ENCODE data around the gene FNDC3B. TPM values are rescaled to one million over a fixed set of nuclear protein-coding genes. Genes with fewer than 3 reads are reported as not detected.

FNDC3B gene
- total RNA-seq, 1 donor from 2014 or later, result 71.8 TPM

DNA sequence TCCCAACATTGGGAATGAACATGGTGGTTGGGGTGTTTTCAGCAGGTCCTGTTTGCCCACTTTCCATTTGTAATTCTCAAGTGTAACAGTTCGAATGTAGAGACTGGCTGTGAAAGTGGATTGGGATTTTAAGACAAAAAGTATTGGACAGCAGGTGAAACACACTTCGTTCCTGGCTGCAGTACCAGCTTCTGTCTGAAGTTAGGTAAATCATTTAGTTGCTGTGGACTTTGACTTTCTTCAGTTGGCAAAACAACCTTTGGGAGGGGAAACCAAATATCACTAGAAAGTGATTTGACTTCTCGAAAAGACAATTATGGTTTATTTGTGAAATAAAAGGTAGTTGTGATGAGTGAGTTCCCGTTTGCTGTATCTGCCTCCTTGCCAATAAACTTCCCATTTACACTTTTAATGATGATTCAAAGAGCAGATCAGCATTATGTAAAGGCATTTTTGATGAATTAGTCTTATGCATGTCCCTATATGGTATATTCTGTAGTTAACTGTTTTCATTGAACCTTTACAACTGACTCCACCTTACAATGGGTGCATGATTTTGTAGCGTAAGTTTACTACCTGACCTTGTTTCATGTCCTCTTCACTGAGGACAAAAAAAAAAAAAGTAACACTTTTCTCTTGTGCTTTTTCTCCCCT lies 34.0 kb downstream of the FNDC3B start:
- no peak for DNase-seq (ENCODE audit: low read depth in 2 of 2)

DNA sequence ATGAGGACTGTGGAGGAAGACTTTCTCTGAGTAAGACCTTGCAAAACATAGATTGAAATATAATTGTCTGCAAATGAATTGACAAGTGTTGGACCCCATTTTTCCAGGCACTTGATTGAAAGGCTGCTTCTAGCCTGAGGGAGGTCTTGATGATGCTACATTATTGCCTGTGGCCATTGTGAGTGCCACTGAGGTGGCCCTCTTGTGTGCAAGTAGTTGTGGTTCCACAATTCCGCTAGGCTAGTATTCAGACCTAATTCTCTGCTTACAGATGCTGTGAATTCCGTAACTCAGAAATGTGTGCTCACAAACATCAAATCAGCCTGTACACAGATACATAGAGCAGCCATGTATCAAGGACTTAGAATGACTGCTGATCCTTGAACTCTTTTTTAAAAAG lies 34.7 kb downstream of the FNDC3B start:
- DNase-seq (ENCODE audit: low read depth in 2 of 2), result no peak

DNA sequence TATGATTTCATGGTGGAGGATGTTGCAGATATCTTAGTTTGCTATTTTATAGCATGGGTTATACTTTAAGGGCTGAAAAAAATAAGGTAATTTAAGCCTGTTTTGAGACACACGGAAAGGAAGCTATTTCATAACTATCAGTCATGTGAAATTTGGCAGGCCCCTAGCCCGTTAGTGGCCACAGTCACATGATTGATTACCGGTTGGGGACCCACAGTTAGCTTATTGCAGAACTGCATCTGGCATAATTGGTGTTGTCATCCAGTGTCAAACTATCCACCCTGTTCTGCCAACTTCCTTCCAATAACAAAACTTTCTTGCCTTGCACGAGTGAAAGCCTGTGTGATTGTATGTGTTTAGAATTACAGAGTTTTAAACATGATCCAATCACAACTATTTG lies 35.2 kb downstream of the FNDC3B start:
- DNase-seq (ENCODE audit: low read depth in 2 of 2), result peak; percentile 62 to 63

DNA sequence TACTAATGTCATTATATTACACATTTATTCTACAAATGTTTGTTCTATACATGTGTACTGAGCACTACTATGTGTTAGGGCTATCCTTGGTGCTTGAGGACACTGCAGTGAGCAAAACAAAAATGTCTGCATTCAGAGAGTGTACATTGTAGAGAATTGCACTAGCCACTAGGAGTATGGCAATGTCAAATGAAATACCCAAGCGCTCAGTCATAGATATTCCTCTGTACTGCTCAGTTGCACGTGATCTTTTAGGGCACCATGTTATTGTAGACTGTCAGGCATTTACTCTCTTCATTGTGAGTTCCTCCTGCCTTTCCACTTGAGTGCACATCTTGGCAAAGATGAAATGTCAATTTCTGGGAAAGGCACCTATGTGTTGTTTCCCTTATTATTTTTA lies 36.8 kb downstream of the FNDC3B start:
- DNase-seq (ENCODE audit: low read depth in 2 of 2), result no peak

DNA sequence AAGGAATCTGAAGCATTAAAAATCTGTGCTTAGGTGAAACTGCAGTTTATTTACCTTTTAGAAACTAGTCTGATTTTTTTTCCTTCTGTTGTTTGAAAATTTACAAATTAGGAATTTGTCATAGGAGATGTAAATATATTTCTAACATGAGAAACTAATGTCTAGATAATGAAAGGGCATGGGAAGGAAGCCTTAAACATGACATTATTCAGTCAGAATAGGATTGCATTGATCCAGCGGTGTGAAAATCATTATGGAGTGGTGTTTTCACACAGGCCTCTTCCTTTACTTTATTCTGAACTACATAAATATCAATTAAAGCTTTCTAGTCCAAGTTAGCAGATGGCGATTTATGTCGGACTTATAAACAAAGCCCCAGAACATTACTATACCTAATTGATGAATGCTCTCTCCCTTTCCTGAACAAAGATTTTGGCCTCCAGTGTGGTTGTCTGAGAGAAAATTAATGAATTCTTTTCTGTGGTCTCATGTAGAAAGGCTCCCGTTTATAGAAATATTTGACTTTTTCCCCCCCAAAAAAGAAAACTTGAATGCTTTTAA lies 37.9 kb downstream of the FNDC3B start:
- no peak for DNase-seq (ENCODE audit: low read depth in 2 of 2)

DNA sequence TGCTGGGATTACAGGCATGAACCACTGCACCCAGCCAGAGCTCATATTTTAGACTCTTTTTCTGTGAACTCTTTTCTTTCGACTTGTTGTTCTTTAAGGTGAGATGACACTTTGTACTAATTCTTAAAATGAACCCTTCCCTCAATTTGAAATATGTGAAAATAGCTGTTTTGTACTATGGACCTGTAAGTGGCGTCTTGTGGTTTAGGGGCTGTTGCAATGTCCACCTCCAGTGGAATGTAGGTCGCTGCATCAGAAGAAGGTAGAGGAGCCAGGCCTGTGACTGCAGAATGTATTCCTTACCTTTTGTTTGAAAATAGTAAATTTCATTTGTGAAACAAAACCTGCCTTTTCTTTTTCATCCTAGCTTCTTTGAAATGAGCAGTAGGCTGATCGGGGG lies 38.9 kb downstream of the FNDC3B start:
- no peak for DNase-seq (ENCODE audit: low read depth in 2 of 2)

DNA sequence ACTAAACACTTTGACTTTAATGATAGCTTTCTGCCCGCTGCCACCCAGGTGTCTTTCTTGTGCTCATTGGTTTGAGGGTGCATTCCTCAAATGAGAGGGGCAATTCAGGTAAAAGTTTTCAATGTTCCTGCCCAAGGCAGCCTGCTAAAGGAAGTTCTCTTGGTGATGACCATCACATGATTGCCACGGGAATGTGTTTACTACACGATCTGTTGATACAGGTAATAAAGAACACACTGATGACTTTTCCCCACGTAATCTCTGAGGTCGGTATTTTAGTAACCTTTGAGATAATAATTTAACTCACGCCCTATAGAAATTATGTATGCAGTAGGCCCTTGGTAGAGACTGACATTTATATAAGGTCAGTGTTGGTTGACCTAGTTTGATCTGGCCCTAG lies 39.3 kb downstream of the FNDC3B start:
- DNase-seq (ENCODE audit: low read depth in 2 of 2), result no peak

DNA sequence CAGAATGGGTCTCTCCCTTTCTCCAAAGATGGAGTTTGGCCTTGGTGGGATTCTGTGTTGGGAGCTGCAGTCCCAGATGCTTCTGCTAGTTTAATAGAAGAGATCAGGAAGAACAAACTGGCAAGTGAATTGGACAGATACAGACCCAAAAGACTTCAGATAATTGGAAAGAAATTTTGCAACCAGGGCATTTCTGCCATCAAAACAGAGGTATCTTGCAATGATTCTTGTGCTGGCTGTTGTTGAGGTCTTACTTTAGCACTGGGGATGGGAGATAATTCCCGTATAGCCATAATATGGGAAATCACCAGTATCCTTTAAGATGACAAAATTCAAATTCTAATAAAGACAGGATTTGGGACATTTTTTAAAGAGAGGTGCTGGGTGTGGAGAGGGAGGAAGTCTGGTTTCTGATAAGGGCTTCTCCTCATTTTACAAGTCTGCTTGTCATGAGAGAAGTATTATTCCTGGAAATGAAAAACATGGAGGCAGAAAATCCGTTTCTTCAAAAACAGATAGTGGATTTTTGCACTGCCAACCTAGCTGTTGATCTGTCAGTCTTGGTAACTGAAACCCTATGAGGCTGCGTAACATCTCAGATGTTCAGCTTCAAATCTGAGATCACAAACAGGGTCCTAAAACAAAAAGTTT lies 40.1 kb downstream of the FNDC3B start:
- DNase-seq (ENCODE audit: low read depth in 2 of 2), result no peak

DNA sequence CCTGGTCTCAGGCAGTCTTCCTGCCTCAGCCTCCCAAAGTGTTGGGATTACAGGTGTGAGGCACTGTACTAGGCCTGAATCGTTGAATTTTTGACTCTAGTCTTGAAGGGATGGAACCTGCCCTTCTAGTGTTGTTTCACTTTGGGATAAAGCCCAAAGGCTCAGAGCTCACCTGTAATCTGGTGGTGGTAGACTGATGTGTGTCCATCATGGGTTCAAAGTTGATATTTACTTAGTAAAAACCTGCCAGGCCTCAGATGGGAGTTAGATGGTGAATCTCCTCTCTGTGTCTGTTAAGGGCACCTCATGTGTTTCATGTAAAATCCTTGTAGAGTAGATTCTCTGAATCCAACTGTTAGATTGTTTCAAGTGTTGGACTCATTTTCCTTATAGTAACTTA lies 41.1 kb downstream of the FNDC3B start:
- DNase-seq (ENCODE audit: low read depth in 2 of 2), result no peak

DNA sequence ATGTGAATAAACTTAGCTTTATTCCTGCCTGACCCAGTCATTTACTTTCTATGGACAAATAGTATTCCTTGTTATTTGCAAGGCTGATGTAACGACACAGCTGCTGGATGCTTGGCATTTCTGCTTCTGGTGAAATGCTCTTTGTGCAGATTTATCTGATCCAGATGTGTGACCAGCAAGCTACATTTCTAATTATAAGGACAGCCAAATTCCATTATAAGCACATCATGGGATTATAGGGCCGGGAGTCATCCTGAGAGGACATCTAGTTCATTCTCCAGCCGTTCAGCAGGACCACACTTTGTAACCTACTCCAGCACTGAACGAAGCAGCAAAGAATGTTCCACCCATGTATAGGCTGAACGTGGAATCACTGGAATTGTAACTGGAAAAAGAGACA lies 42.9 kb downstream of the FNDC3B start:
- no peak for DNase-seq (ENCODE audit: low read depth in 2 of 2)

DNA sequence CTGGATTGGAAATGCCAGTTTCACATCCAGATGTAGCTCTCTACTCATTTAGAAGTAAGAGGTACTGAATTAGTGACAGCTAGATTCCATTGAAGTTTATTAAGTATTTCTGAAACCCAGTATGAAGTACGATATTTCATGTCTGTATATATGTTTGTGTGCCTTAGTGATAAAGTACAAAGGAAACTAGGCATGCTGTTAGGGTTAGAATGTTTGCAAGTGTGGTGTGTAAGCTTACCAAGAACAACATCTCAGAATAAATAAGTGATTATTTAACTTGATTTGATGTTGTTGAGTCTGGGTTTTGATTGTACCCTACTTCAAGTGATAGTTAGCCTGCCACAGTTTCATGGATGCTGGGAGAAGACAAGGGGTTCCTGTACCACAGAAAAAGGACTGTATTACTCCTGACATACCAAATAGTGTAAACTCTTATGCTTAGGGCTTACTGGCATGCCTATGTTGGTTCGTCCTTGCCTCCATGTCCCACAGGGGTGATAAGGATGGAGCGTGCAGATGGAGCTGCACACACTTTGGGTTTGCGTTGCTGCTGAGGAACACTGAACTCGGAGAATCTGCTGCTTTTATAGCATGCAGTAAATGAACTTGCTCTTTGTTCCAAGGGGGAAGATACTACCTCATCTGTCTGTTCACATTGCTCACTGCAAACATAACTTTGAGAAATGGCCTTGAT lies 43.6 kb downstream of the FNDC3B start:
- no peak for DNase-seq (ENCODE audit: low read depth in 2 of 2)

DNA sequence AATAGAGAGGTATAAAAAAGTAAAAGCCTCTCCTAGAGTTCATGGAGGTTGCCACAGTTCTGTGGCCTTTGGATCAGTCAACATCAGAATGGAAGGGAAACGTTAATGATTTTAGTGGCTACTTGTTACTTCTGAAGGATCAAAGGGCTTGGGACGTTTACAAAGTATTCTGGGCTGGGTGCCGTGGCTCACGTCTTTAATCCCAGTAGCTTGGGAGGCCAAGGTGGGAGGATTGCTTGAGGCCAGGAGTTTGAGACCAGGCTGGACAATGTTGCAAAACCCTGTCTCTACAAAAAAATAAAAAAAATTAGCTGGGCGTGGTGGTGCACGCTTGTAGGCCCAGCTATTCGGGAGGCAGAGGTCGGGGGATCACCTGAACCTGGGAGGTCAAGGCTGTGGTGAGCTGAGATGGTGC lies 44.6 kb downstream of the FNDC3B start:
- DNase-seq (ENCODE audit: low read depth in 2 of 2), result no peak

DNA sequence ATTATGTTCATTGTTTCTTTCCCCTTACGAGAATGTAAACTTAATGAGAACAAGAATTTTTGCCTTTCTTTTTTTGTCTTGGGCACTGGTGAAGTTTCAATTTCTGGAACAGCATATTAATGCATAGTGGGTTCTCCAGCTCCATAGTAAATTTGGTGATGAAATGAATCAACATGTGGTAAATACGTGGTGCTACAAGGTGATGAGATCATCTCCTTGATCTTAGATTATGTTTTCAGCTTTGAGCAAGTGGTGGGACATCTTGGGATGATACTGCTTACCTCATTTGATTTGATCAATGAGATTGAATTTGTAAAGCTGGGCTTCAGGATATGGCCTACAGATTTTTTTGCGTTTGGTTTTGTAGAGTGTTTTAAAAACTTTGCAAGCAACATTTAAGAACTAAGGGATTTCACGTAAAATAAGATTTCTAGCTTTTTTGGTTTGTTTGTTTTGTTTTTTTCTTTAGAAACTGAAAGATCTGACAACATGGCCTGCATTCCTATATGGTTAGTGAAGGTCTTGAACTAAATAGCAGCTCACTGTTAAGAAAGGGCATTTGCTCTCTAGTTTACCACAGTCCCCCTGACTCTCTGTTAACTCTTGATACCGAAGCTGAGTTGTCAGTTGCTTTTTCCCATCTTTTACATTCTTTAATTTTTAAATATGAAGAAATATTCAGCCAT lies 45.6 kb downstream of the FNDC3B start:
- DNase-seq (ENCODE audit: low read depth in 2 of 2), result no peak

DNA sequence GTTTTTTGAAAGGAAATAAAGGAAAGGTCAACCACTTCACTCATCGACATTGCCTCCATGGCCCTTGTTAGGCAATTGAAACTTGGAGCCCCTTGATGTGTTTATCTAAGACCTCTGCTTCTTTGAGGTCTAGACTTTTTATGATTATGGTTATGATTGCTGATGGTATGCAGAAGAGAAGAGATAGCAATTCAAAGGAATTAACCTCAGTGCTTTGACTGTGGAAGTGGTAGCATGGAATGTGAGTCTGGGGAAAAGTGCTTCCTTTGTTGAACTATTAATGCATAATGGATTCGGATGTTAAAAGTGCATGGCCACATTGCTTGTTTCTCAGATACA lies 46.1 kb downstream of the FNDC3B start:
- no peak for DNase-seq (ENCODE audit: low read depth in 2 of 2)

DNA sequence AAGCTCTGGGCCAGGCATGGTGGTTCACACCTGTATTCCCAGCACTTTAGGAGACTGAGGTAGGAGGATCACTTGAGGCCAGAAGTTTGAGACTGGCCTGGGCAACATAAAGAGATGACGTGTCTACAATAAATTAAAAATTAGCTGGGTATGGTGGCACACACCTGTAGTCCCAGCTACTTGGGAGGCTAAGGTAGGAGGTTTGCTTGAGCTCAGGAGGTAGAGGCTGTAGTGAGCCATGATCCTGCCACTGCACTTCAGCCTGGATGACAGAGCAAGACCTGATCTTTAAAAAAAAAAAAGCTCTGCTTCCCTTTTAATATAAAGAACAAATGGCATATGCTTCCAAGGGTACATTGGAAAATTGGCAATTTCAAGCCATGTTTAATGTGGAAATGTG lies 46.7 kb downstream of the FNDC3B start:
- DNase-seq (ENCODE audit: low read depth in 2 of 2), result no peak

DNA sequence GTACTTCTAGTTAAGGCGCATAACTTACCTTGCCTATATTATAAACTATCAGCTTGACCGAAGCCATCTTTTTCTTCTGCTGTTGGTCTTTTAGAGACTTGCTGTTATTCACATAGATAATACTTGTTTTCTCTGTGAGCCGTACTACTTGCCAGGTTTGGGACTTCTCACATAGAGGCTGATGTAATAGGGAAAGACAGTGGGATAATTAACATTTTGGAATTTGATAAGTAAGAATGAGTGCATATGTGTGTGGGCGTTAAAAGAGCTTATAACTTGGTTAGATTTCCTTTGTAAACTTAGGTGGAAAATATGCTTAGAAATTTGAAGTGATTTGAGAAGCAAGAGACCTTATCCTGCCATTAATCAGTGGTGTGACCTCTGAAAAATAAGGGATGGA lies 47.8 kb downstream of the FNDC3B start:
- DNase-seq (ENCODE audit: low read depth in 2 of 2), result no peak

DNA sequence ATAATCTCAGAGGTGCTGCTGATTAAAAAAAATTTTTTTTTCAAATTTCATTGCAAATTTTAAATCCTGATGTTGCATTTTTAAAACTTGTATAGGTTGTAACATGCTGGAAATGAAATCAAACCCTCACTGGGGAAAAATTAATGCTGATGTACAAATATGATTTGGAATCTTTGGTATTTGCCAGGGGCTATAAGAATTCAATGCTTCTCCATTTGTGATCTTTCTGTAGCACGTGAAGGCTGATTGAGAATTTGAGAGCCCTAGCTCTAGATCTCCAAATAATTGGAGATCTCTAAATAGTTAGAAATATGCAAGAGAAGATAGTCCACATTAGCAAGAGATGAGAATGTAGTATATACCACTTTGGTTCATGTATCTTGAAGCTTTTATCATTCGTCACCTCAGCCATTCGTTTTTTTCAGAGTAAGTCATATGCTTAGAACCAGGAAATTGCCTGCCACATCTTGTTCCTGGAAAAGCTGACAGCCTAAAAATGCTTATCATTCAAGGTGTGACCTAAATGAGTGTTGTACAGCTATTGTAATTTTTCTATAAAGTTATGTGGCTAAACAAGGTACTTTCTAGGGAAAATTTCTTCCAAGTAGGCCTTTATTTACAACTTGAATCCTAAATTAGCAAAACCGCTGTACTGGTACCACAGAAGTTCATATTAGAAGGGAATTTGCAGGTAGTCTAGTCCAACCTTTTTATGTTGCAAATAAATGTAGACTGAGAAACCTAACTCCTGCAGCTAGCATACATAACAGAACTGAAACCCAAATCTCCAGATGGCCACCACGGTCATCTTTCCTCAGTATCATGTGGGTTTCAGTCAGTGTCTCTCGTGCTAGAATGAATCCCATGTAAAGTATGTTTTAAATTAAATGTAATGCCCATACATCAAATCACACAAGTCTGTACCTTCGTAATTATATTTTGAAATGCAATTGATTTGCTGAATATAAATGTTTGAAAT lies 48.5 kb downstream of the FNDC3B start:
- peak in 1 of 2 donors; percentile 35 for DNase-seq (ENCODE audit: low read depth in 2 of 2)

DNA sequence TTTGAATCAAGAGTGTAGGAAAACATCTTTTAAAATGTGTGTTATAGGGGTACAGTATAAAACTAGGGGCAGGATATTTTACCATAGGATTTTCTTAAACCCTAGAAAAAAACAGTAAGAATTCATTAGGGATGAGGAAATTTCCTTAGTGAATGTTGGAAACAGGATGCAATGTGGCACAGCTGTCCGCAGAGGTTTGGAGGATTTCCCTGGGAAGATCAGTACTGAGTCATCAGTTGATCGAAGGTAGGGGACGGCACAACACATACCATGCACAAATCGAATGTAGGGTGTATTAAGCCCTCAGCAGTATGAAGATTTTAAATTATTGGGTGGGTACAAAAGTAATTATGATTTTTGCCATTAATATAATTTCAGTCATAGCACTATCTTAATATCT lies 49.9 kb downstream of the FNDC3B start:
- DNase-seq (ENCODE audit: low read depth in 2 of 2), result peak in 1 of 2 donors; percentile 47

DNA sequence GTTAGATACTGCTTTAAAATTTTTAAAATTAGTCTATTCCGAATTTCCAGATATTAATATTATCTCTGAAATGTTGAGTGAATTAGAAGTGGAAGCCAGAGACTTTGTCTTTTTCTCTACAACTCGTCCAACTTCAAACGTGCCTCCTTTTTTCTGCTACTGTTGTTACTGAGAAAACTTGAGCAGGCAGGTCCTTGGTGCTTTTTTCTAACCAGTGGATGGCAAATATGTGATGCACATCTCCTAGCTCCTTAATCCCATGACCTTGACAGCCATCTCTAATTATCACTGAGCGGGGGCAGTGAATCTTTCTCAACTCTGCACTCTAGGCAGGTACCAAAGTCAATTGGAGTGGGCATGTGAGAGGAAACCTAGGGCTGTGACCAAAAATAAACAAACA lies 50.7 kb downstream of the FNDC3B start:
- DNase-seq (ENCODE audit: low read depth in 2 of 2), result no peak

DNA sequence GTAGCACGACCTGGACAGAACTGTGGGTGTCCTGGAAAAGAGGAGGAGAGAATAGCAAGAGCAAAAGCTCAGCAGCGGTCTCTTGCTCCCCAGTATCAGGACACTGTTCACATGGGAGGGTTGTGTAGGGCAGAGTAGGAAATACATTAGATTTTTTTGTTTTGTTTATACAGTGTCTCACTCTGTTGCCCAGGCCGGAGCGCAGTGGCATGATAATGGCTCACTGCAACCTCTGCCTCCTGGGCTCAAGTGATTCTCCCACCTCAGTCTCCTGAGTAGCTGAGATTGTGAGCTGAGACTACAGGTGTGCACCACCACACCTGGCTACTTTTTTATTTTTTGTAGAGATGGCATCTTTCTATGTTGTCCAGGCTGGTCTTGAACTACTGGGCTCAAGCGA lies 53.3 kb downstream of the FNDC3B start:
- no peak for DNase-seq (ENCODE audit: low read depth in 2 of 2)

Data from dermis microvascular lymphatic vessel endothelial cell (primary cell).